Ascending aorta (tissue), 2 donors: ENCODE results near the gene GRIK2. TPM values are rescaled to one million over a fixed set of nuclear protein-coding genes. Genes with fewer than 3 reads are reported as not detected.

Experiments used
- DNase-seq, 2 donors: peaks; one replicate each; pipeline ENCODE4 v3.0.0-alpha.2; 2019; ENCODE audit warnings: low spot score in 2 of 2
- H3K27ac ChIP-seq, 2 donors: fragments of 200-600 bp; sonication (generic); one replicate each; pipeline ENCODE4 v1.5.1; 2016 to 2017; ENCODE audit warnings: mild to moderate bottlenecking in 1 of 2
- H3K27me3 ChIP-seq: fragments of 200-600 bp; sonication (generic); one replicate; pipeline ENCODE4 v1.5.1; 2017
- H3K36me3 ChIP-seq, 2 donors: fragments of 200-600 bp; sonication (generic); one replicate each; pipeline ENCODE4 v1.5.1; 2016
- H3K4me1 ChIP-seq, 2 donors: fragments of 200-600 bp; sonication (generic); one replicate each; pipeline ENCODE4 v1.5.1; 2016 to 2017; ENCODE audit warnings: mild to moderate bottlenecking in 1 of 2
- H3K4me3 ChIP-seq, 2 donors: fragments of 200-600 bp; sonication (generic); one replicate each; pipeline ENCODE4 v1.5.1; 2016 to 2017; ENCODE audit warnings: mild to moderate bottlenecking in 1 of 2
- H3K9me3 ChIP-seq, 2 donors: fragments of 200-600 bp; sonication (generic); one replicate each; pipeline ENCODE4 v1.5.1; 2016
- CTCF ChIP-seq, 3 experiments: fragments of 200-600 bp in 2 of 3; fragments of 450-650 bp in 1 of 3; sonication (generic) in 2 of 3; IDR thresholded peaks; one replicate each; pipeline ENCODE4 v1.5.1; 2016 to 2019; ENCODE audit warnings: antibody characterized with exemption in 3 of 3, mild to moderate bottlenecking in 1 of 3, moderate library complexity in 1 of 3
- intact Hi-C: fragments of 100-400 bp; cut with DNase I; formaldehyde crosslinking; loops from one replicate; pipeline ENCODE4 v1.15.1; 2023
- total RNA-seq: library from RNA; depleted of rRNA; stranded (reverse); fragments of >200 nt; gene quantifications from one replicate; pipeline ENCODE4 v1.1.0, GENCODE V29; 2016

The GRIK2 gene
- total RNA-seq, 1 donor from 2014 or later = not detected

GRCh38 chr6:101662111-101662897, 268.8 kb downstream of the GRIK2 start:
- H3K27ac ChIP-seq = no peak overlapping the region
- no peaks in the 10 kb centered on the region for H3K27me3 ChIP-seq
- H3K9me3 ChIP-seq = no peaks in the 10 kb centered on the region
- H3K36me3 ChIP-seq = no peaks in the 10 kb centered on the region
- TF ChIP-seq CTCF (IDR thresholded peaks at IDR 0.05) = no peak
- intact Hi-C loops = no loop called here
- H3K4me3 ChIP-seq = no peak overlapping the region
- H3K4me1 ChIP-seq = no peaks in the 10 kb centered on the region
- no peak for DNase-seq

GRCh38 chr6:101663100-101663499, 269.6 kb downstream of the GRIK2 start:
- no peak for DNase-seq
- H3K9me3 ChIP-seq = no peaks in the 10 kb centered on the region
- TF ChIP-seq CTCF (IDR thresholded peaks at IDR 0.05) = no peak
- H3K27ac ChIP-seq = no peak overlapping the region
- intact Hi-C loops = no loop called here
- H3K4me3 ChIP-seq = no peak overlapping the region
- H3K27me3 ChIP-seq = no peaks in the 10 kb centered on the region
- H3K36me3 ChIP-seq = no peaks in the 10 kb centered on the region
- no peaks in the 10 kb centered on the region for H3K4me1 ChIP-seq

GRCh38 chr6:101666256-101666655, 272.7 kb downstream of the GRIK2 start:
- TF ChIP-seq CTCF (IDR thresholded peaks at IDR 0.05) = no peak
- no peak for DNase-seq

GRCh38 chr6:101668496-101669030, 275.1 kb downstream of the GRIK2 start:
- no peaks in the 10 kb centered on the region for H3K27me3 ChIP-seq
- DNase-seq = no peak
- H3K9me3 ChIP-seq = no peaks in the 10 kb centered on the region
- H3K4me1 ChIP-seq = no peaks in the 10 kb centered on the region
- intact Hi-C loops = no loop called here
- H3K27ac ChIP-seq = no peak overlapping the region
- no peak overlapping the region for H3K4me3 ChIP-seq
- TF ChIP-seq CTCF (IDR thresholded peaks at IDR 0.05) = no peak
- H3K36me3 ChIP-seq = no peaks in the 10 kb centered on the region

More at GRCh38 chr6:101666256-101666655, 272.7 kb downstream of the GRIK2 start:
- H3K4me3 ChIP-seq = no peak overlapping the region
- intact Hi-C loops = no loop called here
- no peaks in the 10 kb centered on the region for H3K27me3 ChIP-seq
- H3K4me1 ChIP-seq = no peaks in the 10 kb centered on the region
- no peaks in the 10 kb centered on the region for H3K9me3 ChIP-seq
- no peaks in the 10 kb centered on the region for H3K36me3 ChIP-seq
- no peak overlapping the region for H3K27ac ChIP-seq

GRCh38 chr6:101676187-101676586, 282.7 kb downstream of the GRIK2 start:
- Histone ChIP-seq H3K36me3 (no peaks in the 10 kb centered on the region), H3K27me3 (no peaks in the 10 kb centered on the region), H3K4me3 (no peak overlapping the region), H3K4me1 (no peaks in the 10 kb centered on the region), H3K9me3 (no peaks in the 10 kb centered on the region), H3K27ac (no peak overlapping the region)
- no peak for TF ChIP-seq CTCF (IDR thresholded peaks at IDR 0.05)
- no peak for DNase-seq
- intact Hi-C loops = no loop called here
